HG02571 (cell line): ENCODE results near the gene CACNA1H.
"Not testable (repeated sequence)": the region's sequence is repeated elsewhere in the genome, so short reads cannot be mapped to it uniquely, and the experiment has no call there.

Source experiments
- ATAC-seq: cut with Tn5 transposase; IDR thresholded peaks from one replicate; pipeline ENCODE4 v1.9.1; 2021; ENCODE audit warnings: mild to moderate bottlenecking, moderate library complexity; ENCODE audit not compliant: unreplicated experiment

The CACNA1H gene

GRCh38 chr16:1243363-1243762 is 90.5 kb downstream of the CACNA1H start:
- ATAC-seq: not testable (repeated sequence)

DNA sequence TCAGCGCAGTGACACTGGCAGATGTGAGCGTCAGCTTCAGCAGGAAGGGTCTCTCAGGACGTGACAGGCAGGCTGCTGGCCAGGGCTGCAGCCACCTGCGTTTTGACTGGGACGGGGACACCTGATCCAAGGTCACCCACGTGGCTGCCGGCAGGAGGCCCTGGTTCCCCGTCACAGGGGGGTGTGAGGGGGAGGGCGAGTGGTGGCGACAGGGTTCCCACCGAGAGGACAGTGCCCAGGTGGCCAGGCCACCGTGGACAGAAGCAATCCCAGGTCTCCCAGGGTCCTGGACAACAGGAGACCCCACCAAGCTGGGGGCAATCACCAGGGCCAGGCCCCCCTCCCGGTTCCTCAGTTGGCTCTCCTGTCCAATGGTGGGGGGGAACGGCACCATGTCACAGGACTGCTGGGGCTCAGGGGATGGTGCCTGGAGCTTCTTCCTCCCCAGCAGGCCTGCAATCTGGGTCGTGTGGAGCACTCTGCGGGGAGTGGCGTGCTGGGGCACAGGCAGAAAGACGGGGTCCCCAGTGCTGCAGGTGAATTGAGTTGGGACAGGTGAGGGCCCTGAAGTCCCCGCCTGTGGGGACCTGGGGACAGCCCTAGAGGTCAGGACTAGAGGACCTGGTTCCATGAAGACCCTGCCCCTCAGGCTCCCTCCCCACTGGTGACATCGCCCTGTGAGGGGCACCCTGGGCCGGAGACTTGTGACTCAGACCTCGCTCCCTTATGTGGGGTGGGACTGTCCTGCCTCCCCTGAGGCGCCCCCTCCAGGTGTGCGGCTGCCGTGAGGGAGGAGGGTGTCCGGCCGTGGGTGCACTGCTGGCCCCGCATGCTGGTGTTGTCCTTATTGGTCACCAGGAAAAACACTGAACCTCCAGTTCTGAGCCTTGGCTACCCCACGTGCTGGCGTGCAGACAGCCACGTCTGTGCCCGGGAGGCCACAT is 91.3 kb downstream of the CACNA1H start:
- not testable (repeated sequence) for ATAC-seq

DNA sequence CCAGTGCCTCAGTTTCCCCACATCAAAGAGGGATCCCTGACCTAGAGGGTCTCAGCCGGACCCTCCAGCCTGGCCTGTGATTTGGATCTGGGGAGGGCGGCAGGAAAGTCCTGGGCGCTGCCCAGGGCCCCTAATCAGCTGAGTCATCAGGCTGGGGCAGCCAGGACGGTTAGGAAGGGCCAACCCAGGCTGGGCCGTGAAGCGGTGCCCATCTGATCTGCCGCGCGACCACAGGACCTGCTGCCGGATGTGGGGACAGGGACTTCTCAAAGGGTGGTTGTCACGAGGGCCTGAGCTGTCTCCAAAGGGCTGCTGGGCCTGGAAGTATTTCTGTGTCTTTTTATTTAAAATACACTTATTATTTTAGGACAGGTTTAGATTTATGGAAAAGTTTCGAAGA is 92.0 kb downstream of the CACNA1H start:
- ATAC-seq: no peak

DNA sequence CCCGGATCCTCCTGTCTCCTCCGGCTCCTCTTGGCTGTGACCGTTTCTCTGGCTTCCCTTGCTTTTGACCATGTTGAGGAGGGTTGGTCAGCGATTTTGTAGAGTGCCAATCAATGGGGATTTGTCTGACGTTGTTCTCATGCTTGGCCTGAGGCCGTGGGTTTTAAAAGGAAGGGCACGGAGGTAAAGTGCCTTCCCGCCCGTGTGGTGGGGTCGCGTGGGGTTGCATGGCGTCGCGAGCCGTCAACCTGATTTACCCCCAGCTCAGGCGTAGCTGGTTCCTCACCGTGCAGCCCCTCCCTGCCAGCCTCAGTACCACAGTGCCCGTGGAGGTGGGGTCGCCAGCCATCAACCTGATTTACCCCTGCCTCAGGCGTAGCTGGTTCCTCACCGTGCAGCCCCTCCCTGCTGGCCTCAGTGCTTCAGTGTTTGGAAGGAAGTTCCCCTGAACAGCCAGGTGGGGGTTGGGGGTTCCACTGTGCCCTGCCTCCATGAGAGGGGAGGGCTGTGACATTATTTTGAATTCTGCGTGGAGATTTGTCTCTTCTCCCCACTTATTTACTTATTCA is 92.6 kb downstream of the CACNA1H start:
- no peak for ATAC-seq

DNA sequence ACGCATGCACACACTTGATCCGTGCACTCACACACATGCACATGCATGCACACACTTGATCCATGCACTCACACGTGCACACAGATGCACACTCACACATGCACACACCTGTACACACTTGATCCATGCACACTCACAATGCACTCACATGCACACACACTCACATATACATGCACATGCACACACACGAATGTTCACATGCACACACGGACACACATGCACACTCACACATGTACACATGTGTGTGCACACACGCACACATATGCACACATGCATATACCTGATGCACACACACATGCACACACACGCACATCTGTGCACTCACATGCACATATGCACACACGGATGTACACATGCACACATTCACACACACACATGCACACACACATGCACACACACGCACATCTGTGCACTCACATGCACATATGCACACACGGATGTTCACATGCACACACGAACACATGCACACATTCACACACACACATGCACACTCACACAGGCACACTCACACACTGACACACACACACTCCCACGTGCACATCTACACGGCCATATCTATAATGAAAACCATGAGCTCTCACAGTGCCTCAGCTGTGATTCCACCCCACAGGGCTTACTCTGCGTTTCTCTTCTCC is 95.1 kb downstream of the CACNA1H start:
- ATAC-seq: not testable (repeated sequence)

DNA sequence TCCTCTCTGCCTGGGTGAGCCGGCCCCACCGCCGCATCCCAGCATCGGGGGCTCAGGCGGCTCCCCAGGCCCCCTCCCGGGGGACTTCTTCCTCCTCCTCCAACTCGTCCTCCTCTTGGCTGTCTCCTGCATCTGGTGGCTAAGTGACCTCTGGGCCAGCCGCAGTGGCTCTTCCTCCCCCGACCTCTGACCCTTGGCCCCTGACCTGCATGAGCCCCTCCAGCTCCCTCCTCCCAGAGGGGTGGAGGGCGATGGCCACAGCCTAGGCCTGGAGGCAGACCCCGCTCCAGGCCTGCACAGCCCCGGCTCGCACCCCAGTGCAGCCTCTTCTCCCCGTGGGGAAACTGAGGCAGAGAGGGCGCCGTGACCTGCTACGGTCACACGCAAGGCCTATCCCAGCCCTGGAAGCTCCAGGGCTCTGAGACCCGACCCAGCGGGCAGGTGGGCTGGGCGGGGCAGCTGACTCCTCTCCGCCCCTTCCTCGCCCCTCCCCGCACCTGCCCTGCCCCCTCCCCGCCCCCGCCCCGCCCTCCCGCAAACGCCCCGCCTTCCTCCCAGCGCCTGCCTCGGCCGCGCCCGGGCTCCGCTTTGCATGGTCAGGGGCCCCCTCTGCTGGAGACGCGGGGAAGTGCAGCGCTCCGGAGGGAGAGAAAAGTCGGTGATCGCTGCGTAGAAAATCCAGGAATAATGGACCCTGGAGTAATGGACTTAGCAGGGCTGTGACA is 96.3 kb downstream of the CACNA1H start:
- ATAC-seq: not testable (repeated sequence)

GRCh38 chr16:1253701-1254364 is 100.9 kb downstream of the CACNA1H start:
- ATAC-seq: not testable (repeated sequence)

- not testable (repeated sequence) for ATAC-seq
These were observed 101.9 kb downstream of the CACNA1H start for GRCh38 chr16:1254821-1255220.

- not testable (repeated sequence) for ATAC-seq
These were observed 102.6 kb downstream of the CACNA1H start, which contains the start of gene TPSD1 for GRCh38 chr16:1255276-1256122. Gene TPSD1, plus strand, starts transcription at chr16:1256069. Its CDS starts 212 bp downstream, at chr16:1256281.

- not testable (repeated sequence) for ATAC-seq
These were observed 103.5 kb downstream of the CACNA1H start for GRCh38 chr16:1256296-1256873.

- ATAC-seq: no peak
These were observed 104.0 kb downstream of the CACNA1H start for GRCh38 chr16:1256874-1257322.

DNA sequence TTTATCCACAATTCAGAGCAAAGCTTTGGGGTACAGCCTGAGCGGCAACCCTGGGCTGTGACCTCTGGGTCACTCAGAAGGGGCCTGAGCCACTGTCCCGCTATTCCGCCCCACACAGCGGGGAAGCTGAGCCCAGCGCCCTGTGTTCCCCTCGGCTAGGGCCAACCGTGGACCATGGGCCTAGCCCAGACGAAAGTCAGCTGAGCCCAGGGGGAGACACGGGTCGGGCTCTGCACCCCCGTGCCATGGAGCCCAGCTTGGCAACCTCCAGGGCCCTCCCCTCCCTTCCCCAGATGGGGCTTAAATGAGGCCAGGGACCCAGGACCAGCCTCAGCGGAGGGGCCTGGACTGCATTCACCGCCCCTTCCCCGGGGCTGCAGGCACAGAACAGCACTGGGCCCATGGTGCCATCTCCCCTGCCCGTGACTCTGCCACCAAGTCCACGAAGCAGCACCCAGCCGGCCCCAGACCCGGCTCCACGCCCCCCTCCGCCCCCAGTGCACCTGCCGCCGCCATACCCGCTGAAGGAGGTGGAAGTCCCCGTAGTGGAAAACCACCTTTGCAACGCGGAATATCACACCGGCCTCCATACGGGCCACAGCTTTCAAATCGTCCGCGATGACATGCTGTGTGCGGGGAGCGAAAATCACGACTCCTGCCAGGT is 104.8 kb downstream of the CACNA1H start:
- no peak for ATAC-seq

GRCh38 chr16:1258225-1258600 is 105.3 kb downstream of the CACNA1H start:
- ATAC-seq: no peak

- ATAC-seq: no peak
These were observed 106.2 kb downstream of the CACNA1H start for GRCh38 chr16:1258906-1259759.

DNA sequence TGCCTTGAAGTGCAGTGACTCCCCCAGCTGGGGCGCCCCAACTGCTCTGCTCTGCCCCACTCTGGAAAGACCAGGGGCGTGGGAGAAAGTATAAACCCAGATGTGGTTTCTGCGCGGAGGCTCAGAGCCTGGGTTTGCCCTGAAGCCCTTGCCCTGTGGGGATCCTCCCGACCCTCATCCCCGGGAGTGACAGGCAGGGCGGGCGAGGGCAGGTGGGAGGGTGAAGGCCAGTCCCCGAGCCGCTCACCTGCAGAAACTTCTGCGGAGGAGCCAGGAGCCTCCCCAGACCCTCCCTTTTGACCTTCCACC is 106.8 kb downstream of the CACNA1H start:
- ATAC-seq: no peak

- no peak for ATAC-seq
These were observed 107.3 kb downstream of the CACNA1H start for GRCh38 chr16:1260101-1260680.

DNA sequence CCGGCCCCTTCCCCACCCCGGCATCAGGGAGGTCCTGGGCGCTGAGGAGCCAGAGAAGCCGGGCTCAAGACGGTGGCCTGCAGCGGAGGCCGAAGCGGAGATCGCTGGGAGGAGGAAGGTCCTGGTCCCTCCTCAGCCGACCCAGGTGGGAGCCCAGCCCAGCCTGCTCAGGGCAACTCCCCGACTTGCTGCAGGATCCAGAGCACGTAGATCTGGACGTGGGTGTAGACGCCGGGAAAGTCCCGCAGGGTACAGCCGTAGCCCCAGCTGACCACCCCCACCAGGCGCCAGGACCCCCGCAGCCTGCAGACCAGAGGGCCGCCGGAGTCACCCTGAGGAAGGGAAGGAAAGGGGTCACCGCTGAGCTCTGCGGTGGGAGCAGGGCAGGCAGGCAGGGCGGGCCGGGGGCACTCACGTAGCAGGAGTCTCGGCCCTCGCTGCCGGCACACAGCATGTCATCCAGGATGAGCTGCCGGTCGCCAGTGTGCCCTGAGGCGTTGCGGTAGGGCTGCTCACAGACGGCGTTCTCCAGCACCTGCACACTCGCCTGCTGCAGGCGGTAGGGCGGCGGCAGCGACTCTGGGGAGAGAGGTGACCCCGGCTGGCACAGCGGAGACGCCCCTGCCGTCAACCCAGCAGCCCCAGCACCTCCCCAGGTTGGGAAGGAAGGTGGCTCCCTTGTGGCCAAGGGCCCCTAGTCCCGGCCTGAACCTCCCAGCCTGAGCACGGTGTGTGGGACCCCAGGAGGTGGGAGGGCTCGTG is 108.4 kb downstream of the CACNA1H start:
- no peak for ATAC-seq
